ENCODE results near the gene ALK. TPM values are rescaled to one million over a fixed set of nuclear protein-coding genes. Genes with fewer than 3 reads are reported as not detected.

The ALK gene
- total RNA-seq, 1 donor from 2014 or later = 0.41 TPM

GRCh38 chr2:29485631-29486030, 435.8 kb downstream of the ALK start:
- DNase-seq = no peak

DNA sequence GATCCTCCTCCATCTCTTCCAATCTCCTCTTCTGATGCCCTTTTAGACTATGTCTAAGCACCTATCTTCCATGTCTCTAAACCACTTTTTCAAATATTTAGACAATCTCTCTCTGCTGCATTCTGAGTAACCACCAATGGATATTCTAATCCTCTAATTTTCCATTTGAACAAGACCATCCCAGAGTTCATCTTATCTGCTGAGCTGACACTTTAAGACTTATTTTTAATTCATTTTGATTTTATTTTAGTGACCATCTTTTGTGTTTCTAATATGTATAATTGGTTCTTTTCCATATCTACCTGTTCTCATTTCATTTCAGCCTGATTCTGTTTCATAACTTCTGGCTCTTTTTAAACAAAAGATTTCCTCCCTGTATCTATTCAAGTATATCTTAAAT, 436.3 kb downstream of the ALK start:
- DNase-seq = no peak

DNA sequence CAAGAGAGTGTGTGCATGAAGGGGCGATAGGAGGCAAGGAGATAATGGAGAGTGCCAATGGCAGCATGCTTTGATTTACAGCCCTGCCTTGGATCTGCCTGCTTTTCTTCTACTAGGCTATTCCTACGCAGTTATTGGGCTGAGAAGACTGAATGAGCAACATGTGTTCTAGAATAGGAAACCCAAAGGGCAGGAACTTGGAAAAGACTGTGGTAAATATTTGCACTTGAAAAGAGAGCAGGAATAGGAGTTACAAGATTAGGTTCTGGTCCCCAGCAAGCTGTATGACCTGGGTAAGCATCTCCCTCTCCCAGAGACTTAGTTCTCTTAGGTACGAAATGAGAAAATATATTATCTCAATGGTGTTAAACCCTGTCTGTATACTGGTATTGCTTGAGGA, 438.5 kb downstream of the ALK start:
- DNase-seq = no peak

GRCh38 chr2:29482348-29482747, 439.0 kb downstream of the ALK start:
- no peak for DNase-seq

DNA sequence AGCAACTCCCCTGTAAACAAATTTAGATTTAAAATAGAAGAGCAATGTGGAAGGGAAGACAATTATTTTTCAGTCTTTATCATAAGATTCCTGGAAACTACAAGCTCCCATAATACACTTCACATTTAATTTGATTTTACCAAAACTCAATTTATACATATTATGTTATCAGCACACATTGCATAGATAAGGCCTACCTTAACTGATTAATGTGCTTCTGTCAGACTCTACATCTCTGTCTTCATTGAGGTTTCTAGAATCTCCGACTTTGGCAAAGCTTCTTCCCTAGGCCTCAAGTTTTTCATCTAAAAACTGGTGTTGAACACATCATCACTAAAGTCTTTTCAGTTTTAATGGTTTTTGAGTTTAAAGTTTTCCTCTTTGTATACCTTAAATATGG, 440.1 kb downstream of the ALK start:
- DNase-seq = no peak

- peak; percentile 28 for DNase-seq
Measured at GRCh38 chr2:29480426-29480825, 441.0 kb downstream of the ALK start.

DNA sequence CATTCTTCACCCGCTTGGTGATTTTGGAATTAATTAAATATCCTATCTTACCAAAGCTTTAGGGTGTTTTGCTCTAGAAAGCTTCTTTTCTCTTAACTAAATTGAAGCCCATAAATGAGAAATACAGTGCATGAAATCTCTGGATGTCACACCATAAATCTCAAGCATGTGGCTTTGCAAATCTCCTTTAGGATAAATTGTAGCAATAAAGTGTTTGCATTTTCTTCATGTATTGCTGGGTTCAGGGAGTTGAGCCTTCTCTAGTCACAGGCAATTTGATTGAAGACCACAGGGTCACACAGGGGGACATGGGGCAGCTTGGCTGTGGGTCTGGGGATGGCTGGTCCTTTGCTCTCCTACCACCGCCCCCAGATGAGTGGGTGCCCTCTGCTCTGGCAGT, 442.0 kb downstream of the ALK start:
- no peak for DNase-seq

GRCh38 chr2:29478641-29479040, 442.7 kb downstream of the ALK start:
- no peak for DNase-seq

DNA sequence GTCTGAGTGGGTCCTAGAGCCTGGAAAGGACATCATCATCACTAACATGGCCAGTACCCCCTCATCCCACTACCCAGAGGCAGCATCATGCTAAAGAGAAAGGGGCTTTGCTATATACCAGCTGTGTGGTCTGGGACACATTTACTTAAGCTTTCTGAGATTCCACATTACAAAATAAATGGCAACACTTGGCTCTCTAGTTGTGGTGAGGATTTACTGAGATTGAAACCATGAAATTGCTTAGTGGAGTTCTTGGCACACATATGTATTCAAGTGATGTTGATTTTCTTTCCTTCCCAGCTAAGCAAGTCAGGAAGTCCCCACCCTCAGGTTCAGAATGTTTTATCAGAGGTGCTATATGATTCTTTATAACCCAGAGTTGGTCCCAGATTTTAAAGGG, 444.2 kb downstream of the ALK start:
- DNase-seq = peak; percentile 79

GRCh38 chr2:29475499-29475898, 445.9 kb downstream of the ALK start:
- DNase-seq = peak; percentile 66

GRCh38 chr2:29469961-29470360, 451.4 kb downstream of the ALK start:
- no peak for DNase-seq

GRCh38 chr2:29469516-29469915, 451.9 kb downstream of the ALK start:
- DNase-seq = no peak

GRCh38 chr2:29463181-29463900, 458.0 kb downstream of the ALK start:
- no peak for DNase-seq

GRCh38 chr2:29462293-29462692, 459.1 kb downstream of the ALK start:
- no peak for DNase-seq

DNA sequence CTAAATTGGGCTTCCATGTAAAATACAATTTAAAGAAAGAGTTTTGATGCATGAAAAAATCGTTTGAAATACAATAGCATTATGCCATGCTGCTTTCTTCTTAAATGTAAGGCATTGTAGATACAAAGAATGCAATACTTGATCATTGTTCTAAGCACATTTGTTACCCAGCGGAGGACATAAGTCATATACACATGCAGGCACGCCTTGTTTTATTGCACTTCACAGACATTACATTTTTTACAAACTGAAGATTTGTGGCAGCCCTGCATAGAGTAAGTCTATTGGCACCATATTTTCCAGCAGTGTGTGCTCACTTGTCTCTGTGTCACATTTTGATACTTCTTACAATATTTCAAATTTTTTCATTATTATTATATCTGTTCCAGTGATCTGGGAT, 461.2 kb downstream of the ALK start:
- DNase-seq = no peak

DNA sequence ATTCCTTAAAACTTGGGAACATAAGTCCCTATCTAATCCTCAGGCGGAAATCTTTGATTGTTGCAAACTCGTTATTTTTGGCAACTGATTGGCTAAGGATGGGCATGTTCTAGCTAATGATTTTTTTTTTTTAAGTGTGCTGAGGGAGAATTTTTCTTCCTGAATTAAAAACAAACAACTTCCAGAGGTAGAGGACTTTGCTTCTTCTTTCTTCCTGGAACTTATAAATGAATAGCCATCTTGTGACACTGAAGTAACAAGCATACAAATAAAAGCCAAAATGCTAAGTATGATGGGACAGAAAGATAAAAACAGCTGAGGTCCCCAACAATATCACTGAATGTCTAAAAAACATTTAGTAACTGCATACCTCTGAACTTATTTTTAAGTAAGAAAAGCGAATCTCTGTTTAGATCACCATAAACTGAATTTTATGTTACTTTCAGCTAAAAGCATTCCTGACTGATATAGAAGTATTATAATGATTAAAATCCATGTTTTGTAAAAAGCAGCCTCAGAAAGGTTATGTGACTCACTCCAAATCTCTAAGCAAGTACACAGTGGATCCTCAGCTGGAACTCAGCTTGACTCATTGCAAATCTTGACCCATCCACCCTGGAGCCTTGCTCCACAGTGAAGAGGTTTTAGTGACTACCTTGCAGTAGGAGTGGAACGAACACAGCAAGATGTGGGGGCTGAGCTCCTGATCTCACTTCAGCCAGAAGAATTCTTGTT, 461.8 kb downstream of the ALK start:
- no peak for DNase-seq

DNA sequence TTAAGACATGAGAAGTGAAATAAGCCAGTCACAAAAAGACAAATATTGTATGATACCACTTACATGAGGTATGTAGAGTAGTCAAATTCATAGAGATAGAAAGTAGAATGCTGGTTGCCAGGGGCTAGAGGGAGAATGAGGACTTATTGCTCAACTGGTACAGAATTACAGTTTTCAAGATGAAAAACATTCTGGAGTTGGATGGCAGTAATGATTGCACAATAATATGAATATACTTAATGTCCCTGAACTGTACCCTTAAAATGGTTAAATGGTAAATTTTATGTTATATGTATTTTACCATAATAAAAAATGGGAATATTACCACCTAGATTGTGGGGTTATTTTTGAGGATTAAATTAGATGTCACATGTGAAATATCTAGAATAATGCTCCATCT, 465.0 kb downstream of the ALK start:
- DNase-seq = no peak

DNA sequence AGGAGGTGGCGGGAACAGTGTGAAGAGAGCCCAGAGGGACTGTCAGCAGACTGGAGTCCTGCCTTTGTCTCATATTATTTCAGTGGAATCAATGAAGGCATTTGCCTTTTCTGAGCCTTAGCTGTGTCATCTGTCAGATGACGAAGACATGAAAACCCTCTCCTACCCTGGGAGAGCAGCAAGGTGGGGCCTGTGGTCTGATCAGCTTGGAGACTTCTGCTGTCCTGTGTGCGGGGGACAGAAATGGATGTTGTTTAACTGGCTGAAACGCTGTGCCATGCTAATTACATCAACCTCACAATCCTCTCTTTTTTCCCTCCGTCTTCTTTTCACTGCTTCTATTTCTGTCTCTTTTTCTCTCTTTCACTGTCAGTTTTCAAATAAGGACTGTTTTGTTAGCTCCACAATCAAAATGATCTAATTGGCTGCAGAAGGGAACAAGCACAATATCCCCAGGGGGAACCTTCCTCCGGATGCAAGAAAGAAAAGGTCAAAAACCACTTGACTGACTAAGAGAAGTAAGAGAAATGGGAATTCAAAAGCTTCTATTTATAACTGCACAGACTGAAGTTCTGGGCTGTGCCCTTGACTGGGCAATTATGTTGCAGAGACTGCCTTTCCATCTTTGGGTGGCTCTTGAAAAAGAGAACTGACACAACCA, 466.1 kb downstream of the ALK start:
- no peak for DNase-seq

DNA sequence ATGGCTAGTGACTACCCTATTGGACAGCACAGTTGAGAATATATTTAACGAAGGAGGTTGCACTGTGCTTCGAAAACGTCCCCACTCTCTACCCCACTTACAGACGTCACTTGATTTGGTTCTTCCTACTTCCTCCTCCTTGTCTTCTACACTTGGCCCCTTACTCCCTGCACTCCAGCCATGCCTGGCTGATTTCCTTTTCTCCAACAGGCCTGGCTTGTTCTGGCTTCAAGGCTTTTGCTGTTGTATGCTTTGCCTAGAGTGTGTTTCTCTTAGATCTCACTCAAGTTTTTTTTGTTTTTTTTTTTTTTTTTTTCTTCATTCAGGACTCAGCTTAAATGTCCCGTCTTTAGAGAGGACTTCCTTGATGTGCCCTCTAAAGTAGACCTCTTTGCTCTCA, 469.4 kb downstream of the ALK start:
- no peak for DNase-seq

DNA sequence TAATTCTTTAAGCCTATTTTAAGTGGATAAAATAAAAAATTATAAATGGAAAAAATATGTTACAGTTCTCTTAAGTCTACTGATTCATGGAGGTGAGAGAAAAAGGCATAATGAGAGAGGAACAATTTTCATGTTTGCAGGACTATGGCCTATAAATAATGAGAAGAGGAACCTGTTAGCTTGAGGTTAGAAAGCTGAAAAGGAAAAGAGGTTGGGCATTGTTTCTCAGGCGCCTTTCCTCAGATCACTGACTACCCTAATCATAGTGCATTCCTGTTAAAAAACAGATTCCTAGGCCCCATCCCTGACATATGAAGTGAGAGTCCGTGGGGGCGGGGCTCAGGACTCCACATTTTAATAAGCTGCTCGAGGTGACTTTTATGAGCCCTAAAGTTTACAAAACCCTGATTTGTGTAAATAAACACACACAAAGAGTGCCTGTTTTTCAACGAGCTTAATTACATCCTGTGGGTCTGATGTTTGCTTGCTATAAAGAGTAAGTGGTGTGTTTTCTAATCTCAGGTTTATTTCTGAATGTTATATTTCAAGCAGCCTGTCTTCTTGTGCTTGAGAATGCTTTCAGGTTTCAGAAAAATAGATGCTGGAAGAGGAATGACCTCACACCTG, 470.7 kb downstream of the ALK start:
- DNase-seq = no peak

DNA sequence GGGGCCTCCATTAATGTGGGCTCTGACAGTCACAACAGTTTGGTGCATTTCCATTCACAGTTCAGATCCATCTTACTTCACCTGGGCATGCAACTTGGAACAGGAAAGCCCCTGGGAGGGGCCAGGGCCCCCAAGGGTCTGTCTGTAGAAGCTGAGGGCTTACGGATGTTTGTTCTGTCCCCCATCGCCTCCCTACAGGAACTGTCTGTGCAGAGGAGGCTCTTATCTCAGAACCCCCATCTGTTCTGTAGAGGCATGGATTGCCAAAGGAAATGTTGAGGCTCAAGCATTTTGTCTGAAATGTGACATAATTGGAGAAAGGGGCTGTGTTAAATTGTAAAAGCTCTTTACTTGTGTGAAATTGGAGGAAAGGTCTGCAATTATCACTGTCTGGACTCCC, 471.9 kb downstream of the ALK start:
- no peak for DNase-seq

GRCh38 chr2:29448096-29448688, 473.2 kb downstream of the ALK start:
- no peak for DNase-seq

GRCh38 chr2:29447513-29447912, 473.9 kb downstream of the ALK start:
- DNase-seq = no peak

Data from tongue (tissue), 2 donors.